Chondrocyte (in vitro differentiated cells): ENCODE data around the gene FARP1. TPM values are rescaled to one million over a fixed set of nuclear protein-coding genes. Genes with fewer than 3 reads are reported as not detected.
A peak's percentile ranks its signal among the peaks of the same experiment; 100 is the strongest.

Source experiments
- DNase-seq: peaks from one replicate; pipeline ENCODE4 v3.0.0; 2021; ENCODE audit warnings: mixed read lengths, low spot score
- H3K27ac Mint-ChIP-seq: one replicate; pipeline ENCODE4 v1.8.0; 2021; ENCODE audit warnings: mild to moderate bottlenecking, moderate library complexity, mixed read lengths; ENCODE audit not compliant: unreplicated experiment
- H3K27me3 Mint-ChIP-seq: 2 replicates; pipeline ENCODE4 v1.8.0; 2021; ENCODE audit warnings: low read depth, mixed read lengths
- H3K36me3 Mint-ChIP-seq: 2 replicates; pipeline ENCODE4 v1.8.0; 2021; ENCODE audit warnings: low read depth, mixed read lengths
- H3K4me1 Mint-ChIP-seq: 2 replicates; pipeline ENCODE4 v1.8.0; 2021; ENCODE audit warnings: low read depth, mild to moderate bottlenecking, mixed read lengths
- H3K4me3 Mint-ChIP-seq: one replicate; pipeline ENCODE4 v1.8.0; 2021; ENCODE audit warnings: mild to moderate bottlenecking, moderate library complexity, mixed read lengths; ENCODE audit not compliant: unreplicated experiment
- H3K9me3 Mint-ChIP-seq: 2 replicates; pipeline ENCODE4 v1.8.0; 2021; ENCODE audit warnings: low read depth, mixed read lengths
- total RNA-seq: library from RNA; stranded (reverse); gene quantifications from 3 replicates; pipeline ENCODE4 v1.2.1, GENCODE V29; 2021
- TF ChIP-seq, protein P1 (sequence below): fragments of 200-600 bp; sonication (generic); IDR thresholded peaks from 2 replicates; pipeline ENCODE4 v1.5.0; 2021; ENCODE audit warnings: antibody characterized with exemption, mild to moderate bottlenecking, moderate library complexity

FARP1 gene
- total RNA-seq, 1 donor from 2014 or later: 331 TPM

DNA sequence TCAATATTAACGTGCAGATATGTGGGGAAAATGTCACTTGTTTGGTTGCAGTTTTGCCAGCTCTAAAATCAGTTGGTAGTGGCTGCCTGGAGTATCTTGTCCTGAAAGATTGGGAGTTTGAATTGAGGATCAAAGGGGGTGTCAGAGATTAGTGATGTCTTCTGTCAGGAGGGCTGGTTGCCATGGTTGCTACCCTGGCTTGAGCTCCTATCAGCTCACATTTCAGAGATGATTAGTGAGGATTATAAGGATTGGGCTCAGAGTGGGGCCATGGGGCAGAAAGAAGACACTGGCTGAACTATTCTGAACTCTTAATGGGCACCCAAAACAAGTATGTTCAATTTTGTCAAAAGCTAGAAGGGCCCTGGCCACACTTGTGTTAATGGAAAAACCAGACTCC is 129.7 kb downstream of the FARP1 start:
- Mint-ChIP-seq H3K27me3 (no peaks in the 10 kb centered on the region), H3K4me3 (no peak overlapping the region), H3K27ac (peak overlapping the region; percentile 95), H3K9me3 (no peaks in the 10 kb centered on the region), H3K4me1 (peaks cover 85% of the 10 kb centered on the region), H3K36me3 (peaks cover 5% of the 10 kb centered on the region)
- DNase-seq: no peak
- TF ChIP-seq, protein P1, sequence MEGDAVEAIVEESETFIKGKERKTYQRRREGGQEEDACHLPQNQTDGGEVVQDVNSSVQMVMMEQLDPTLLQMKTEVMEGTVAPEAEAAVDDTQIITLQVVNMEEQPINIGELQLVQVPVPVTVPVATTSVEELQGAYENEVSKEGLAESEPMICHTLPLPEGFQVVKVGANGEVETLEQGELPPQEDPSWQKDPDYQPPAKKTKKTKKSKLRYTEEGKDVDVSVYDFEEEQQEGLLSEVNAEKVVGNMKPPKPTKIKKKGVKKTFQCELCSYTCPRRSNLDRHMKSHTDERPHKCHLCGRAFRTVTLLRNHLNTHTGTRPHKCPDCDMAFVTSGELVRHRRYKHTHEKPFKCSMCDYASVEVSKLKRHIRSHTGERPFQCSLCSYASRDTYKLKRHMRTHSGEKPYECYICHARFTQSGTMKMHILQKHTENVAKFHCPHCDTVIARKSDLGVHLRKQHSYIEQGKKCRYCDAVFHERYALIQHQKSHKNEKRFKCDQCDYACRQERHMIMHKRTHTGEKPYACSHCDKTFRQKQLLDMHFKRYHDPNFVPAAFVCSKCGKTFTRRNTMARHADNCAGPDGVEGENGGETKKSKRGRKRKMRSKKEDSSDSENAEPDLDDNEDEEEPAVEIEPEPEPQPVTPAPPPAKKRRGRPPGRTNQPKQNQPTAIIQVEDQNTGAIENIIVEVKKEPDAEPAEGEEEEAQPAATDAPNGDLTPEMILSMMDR: no peak

DNA sequence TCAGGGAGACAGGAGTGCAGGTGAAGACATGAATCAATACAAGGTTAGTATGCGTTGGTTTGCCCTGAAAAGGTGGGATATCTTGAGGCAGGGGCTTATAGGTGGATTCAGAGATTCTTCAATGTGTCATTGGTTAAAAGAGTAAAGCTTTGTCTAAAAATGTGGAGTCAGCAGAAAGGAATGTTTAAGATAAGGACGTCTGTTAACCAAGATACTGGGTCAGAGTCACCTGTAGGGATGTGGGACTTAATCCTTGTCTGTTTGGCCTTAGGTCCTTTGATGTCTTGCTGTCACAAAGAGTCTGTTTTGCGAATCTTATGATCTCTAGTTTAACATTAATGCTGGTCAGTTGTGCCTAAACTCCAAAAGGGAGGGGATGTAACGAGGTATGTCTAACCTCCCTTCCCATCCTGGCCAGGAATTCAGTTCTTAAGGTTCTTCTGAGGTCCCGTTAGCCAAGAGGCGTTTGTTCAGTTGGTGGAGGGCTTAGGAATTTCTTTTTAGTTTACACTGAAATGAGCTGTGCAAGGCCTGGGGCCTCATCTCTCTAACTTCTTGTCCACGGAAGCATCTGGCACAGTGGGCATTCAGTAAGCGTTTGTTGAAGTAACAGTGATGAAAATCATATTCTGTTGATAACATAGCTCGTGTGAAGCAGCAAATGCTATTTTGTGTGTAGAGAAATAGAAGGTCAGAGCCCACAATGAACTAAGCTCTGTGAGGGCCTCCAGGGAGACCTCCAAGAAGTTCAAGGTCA is 130.4 kb downstream of the FARP1 start:
- H3K4me1 Mint-ChIP-seq: peaks cover 82% of the 10 kb centered on the region
- peak overlapping the region; percentile 95 for H3K27ac Mint-ChIP-seq
- no peaks in the 10 kb centered on the region for H3K27me3 Mint-ChIP-seq
- no peak overlapping the region for H3K4me3 Mint-ChIP-seq
- TF ChIP-seq, protein P1: no peak
- H3K36me3 Mint-ChIP-seq: peaks cover 3% of the 10 kb centered on the region
- H3K9me3 Mint-ChIP-seq: no peaks in the 10 kb centered on the region
- DNase-seq: no peak

DNA sequence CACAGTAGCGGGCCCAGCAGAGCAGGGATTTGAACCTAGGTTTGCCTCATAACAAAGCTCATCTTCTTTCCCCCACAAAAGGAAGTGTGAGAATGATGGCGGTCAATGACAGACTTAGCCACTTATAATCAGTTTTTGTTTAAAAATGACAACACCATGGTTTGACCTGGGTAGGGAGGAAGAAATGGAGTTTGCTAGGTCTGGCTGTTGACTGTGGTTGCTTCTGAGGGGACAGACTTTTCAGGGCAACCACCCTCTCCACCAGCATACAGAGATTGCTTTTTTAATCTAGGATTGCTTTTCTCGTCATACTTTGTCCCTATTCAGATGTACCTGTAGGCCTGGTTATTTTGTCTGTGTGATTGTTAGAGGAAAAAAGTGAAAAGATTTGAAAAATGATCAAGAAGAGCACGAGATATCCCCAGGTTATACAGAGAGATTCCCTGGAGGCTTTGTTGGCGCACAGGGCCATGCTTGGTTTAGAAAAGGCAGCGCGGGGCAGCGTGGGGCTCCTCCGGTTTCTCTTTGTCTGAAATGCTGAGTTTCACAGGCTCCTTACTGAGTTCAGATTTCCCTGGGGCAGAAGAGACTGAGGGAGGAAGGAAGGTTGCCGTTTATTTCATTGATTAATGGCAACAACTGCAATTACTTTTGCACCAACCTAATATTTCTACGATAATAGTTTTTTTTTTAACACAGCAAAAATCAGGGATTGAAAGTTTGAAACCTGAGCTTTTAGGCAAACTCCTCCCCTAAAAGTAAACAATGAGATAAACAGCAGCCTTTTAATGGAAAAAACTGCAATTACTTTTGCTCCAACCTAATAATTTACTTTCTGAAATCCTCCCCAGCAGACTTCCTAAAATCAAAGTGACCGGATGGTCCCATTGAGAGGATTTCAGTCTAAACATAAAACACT is 131.2 kb downstream of the FARP1 start:
- H3K9me3 Mint-ChIP-seq: no peaks in the 10 kb centered on the region
- TF ChIP-seq, protein P1: no peak
- peak overlapping the region; percentile 34 for H3K4me3 Mint-ChIP-seq
- DNase-seq: no peak
- H3K27ac Mint-ChIP-seq: peak overlapping the region; percentile 95
- H3K4me1 Mint-ChIP-seq: peaks cover 78% of the 10 kb centered on the region
- peaks cover 3% of the 10 kb centered on the region for H3K36me3 Mint-ChIP-seq
- H3K27me3 Mint-ChIP-seq: no peaks in the 10 kb centered on the region

- peak overlapping the region; percentile 95 for H3K27ac Mint-ChIP-seq
- H3K4me1 Mint-ChIP-seq: peaks cover 78% of the 10 kb centered on the region
- no peaks in the 10 kb centered on the region for H3K9me3 Mint-ChIP-seq
- H3K4me3 Mint-ChIP-seq: no peak overlapping the region
- peaks cover 3% of the 10 kb centered on the region for H3K36me3 Mint-ChIP-seq
- DNase-seq: no peak
- H3K27me3 Mint-ChIP-seq: no peaks in the 10 kb centered on the region
- TF ChIP-seq, protein P1: no peak
These were observed 132.1 kb downstream of the FARP1 start for GRCh38 chr13:98274921-98275487.

DNA sequence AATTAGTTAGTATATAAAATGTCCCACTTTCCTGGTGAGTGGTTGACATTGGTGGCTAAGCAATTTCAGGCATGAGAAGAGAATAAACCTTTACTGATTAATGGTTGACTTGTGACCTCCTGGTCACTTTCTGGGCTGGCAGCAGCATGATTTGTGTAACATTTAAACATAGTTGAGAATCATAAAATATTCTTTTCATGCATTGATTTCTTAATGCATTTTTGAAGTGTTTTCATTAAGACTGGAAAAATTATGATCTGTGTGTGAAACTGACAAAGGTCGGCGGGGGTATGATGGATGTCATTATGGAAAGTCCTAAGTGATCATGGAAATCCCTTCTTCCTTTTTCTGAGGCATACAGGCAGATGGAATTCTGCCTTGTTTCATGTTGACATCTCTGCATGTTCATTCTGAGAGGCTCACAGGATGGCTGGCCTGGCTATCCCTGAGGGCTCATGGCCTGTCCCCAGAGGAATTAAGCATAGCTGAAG is 132.8 kb downstream of the FARP1 start:
- no peaks in the 10 kb centered on the region for H3K9me3 Mint-ChIP-seq
- H3K36me3 Mint-ChIP-seq: peaks cover 3% of the 10 kb centered on the region
- peak overlapping the region; percentile 77 for H3K27ac Mint-ChIP-seq

More for the DNA sequence above, 132.8 kb downstream of the FARP1 start:
- peaks cover 79% of the 10 kb centered on the region for H3K4me1 Mint-ChIP-seq
- no peak for DNase-seq
- H3K4me3 Mint-ChIP-seq: peak overlapping the region; percentile 11
- H3K27me3 Mint-ChIP-seq: no peaks in the 10 kb centered on the region
- TF ChIP-seq, protein P1: no peak
